HG03432 (cell line): ENCODE measurements around the gene JMY.

Source experiments
- ATAC-seq: cut with Tn5 transposase; IDR thresholded peaks from one replicate; pipeline ENCODE4 v1.9.1; 2021; ENCODE audit warnings: mild to moderate bottlenecking, moderate library complexity; ENCODE audit not compliant: unreplicated experiment

Gene JMY

GRCh38 chr5:79287380-79287779, 51.4 kb downstream of the JMY start:
- no peak for ATAC-seq

DNA sequence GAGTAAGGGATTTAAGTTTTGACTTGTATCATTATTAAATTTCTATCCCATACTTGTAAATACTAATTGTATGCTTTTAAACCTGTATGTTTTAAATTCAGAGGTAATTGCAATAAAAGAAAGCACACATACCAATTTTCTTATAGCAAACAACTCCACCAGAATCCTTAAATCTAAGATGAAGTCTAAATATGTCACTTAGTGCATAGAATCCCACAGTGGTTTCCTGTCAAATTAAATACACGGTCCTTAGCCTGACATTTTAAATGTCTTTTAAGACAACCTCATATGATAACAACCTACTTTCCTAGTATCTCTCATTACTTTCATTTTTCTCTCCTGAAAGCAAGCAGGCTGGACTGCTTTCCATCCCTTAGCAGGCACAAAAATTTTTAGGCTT, 52.0 kb downstream of the JMY start:
- ATAC-seq, result no peak

DNA sequence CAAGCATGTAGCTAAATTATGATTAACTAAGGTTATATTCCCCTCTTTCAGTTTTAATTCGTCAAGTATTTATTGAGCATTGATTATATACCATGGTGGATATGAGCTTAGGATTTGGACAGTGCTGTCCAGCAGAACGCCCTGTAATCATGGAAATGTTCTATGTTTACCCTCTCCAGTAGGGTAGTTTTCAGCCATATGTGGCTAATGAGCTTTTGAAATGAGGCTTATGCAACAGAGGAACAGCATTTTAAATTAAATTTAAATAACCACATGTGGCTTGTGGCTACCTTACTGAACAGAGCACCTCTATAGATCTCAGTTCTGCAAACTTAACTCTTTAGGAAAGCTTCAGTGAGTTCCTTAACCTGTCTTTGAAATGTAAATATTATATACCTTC, 59.1 kb downstream of the JMY start:
- ATAC-seq, result no peak

- no peak for ATAC-seq
Observed at GRCh38 chr5:79297661-79298060, 61.7 kb downstream of the JMY start.

- no peak for ATAC-seq
Observed at GRCh38 chr5:79301046-79301712, 65.2 kb downstream of the JMY start.

GRCh38 chr5:79302454-79302853, 66.5 kb downstream of the JMY start:
- no peak for ATAC-seq

- ATAC-seq, result no peak
Observed at GRCh38 chr5:79305706-79306105, 69.8 kb downstream of the JMY start.

DNA sequence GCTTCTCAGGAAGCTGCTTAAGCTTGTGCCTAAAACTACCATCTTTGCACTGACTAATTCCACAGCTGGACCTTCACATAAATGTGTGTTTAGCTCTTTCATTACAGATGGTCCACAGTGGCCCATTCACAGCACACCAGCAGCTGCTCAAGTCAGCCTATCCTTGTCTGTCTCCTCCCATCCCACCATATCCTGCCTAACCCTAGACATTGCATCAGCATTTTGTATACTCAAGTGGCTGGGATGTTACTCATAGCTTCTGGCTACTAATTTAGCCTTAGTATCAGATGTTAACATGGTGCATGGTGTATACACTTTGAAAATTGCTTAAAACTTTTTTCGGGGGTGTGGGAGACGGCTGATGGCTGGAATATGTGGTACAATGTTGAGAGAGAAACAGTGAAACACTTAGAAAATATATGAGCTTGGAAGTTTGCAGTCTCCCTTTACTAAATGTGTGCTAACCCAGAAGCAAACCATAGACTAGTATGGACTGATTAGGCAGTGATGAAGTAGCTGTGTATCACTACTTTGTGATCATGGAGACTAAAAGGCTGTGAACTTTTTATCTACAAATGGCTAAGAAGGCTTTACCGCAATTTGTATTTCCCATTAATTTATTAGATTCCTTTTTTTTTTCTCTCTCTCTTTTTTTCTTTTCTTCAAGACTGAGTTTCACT, 83.1 kb downstream of the JMY start:
- ATAC-seq, result no peak

- no peak for ATAC-seq
Observed at GRCh38 chr5:79329453-79329852, 93.5 kb downstream of the JMY start.

- no peak for ATAC-seq
Observed at GRCh38 chr5:79330071-79330470, 94.1 kb downstream of the JMY start.

- no peak for ATAC-seq
Observed at GRCh38 chr5:79333852-79334557, 98.1 kb downstream of the JMY start.

- ATAC-seq, result no peak
Observed at GRCh38 chr5:79346420-79346824, 110.5 kb downstream of the JMY start.

GRCh38 chr5:79349047-79349446, 113.1 kb downstream of the JMY start:
- ATAC-seq, result no peak

- ATAC-seq, result no peak
Observed at GRCh38 chr5:79349881-79350280, 114.0 kb downstream of the JMY start.

DNA sequence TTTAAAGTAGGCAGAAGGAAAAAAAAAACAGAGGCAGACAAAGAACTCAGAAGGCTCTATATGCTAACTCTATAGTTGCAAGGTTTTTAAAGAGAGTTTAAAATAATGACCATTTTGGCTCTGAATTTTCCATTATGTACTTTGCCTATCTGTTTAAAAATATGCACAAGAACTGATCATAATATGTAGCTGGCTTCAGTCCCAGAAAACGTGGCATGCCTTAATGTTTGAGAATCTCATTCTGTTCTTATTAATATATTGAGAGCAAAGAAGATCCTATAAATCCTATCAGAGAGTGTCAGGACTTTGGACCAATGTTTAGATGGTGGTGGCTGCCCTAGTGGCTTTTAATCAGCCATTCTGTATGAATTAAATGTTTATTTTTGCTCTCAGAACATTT, 121.5 kb downstream of the JMY start:
- ATAC-seq, result no peak
